GM04504 (cell line): Measurements from ENCODE around the gene OR14K1.
"Not testable (repeated sequence)": the region's sequence is repeated elsewhere in the genome, so short reads cannot be mapped to it uniquely, and the experiment has no call there.

ENCODE experiments used
- DNase-seq: peaks from one replicate; pipeline ENCODE4 v3.0.0-alpha.2; 2012; ENCODE audit warnings: low read depth

The OR14K1 gene

GRCh38 chr1:247738315-247738714 is at the start of gene OR14K1:
Gene OR14K1 (plus strand): TSS chr1:247738615. CDS start chr1:247738615, 0 bp downstream.
- DNase-seq = no peak

- DNase-seq = no peak
These were observed 37.1 kb upstream of the OR14K1 start for GRCh38 chr1:247701338-247701737.

GRCh38 chr1:247710681-247711080 is 27.7 kb upstream of the OR14K1 start:
- not testable (repeated sequence) for DNase-seq

GRCh38 chr1:247713753-247714152 is 24.7 kb upstream of the OR14K1 start:
- DNase-seq = no peak

GRCh38 chr1:247716546-247716945 is 21.9 kb upstream of the OR14K1 start, which contains the start of gene OR6F1:
Gene OR6F1 (minus strand): TSS chr1:247716646. CDS start chr1:247712755, 3,891 bp downstream.
- DNase-seq = no peak

GRCh38 chr1:247721222-247721621 is 17.2 kb upstream of the OR14K1 start:
- DNase-seq = no peak

GRCh38 chr1:247740721-247741120 is 2.3 kb downstream of the OR14K1 start:
- DNase-seq = no peak

GRCh38 chr1:247741756-247742155 is 3.3 kb downstream of the OR14K1 start:
- no peak for DNase-seq

- DNase-seq = not testable (repeated sequence)
These were observed 3.9 kb downstream of the OR14K1 start for GRCh38 chr1:247742215-247742760.

GRCh38 chr1:247746391-247746935 is 8.0 kb downstream of the OR14K1 start:
- DNase-seq = no peak

- DNase-seq = no peak
These were observed 9.2 kb downstream of the OR14K1 start for GRCh38 chr1:247747616-247748015.

GRCh38 chr1:247748041-247748440 is 9.6 kb downstream of the OR14K1 start, which contains the start of gene OR14A2:
Gene OR14A2 (minus strand): TSS chr1:247748141.
- DNase-seq = no peak

GRCh38 chr1:247749870-247750269 is 11.5 kb downstream of the OR14K1 start:
- no peak for DNase-seq

- DNase-seq = not testable (repeated sequence)
These were observed 15.9 kb downstream of the OR14K1 start for GRCh38 chr1:247754311-247754710.

- no peak for DNase-seq
These were observed 22.0 kb downstream of the OR14K1 start, which contains the start of gene OR1C1 for GRCh38 chr1:247760456-247760855. Gene OR1C1 (minus strand): TSS chr1:247760556. CDS start chr1:247758406, 2,150 bp downstream.

GRCh38 chr1:247769603-247770002 is 31.2 kb downstream of the OR14K1 start:
- DNase-seq = no peak
